ENCODE data around the gene CACHD1.

Gene CACHD1

DNA sequence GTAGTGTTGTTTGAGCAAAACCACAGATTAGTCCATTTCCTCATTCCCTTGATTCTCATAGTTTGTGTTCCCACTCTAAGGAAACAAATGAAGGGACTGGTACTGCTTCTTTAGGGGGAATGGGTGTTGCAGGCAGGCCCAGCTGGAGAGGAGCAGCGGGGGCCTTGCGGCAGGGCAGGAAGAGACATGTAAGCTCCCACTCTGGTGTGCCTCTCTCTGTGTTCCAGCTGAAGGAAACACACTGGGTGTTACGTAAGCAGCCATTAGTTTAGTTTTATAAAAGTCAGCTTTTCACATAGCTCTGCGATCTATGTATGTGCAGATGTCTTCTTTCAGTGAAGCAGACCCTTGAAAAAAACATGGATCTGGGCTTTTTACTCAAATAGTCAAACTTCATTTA, 99.5 kb downstream of the CACHD1 start:
- Histone ChIP-seq H3K27me3 (ENCODE audit: control insufficient read depth in 1 of 2, insufficient read depth in 2 of 2, low read length in 2 of 2) (no peaks in the 10 kb centered on the region), H3K9me3 (ENCODE audit: control insufficient read depth in 2 of 2, low read length in 2 of 2) (no peaks in the 10 kb centered on the region), H3K4me3 (ENCODE audit: low read length in 2 of 2) (no peak overlapping the region), H3K36me3 (ENCODE audit: control insufficient read depth in 2 of 2, insufficient read depth in 2 of 2, low read length in 2 of 2) (no peaks in the 10 kb centered on the region), H3K27ac (ENCODE audit: low read length) (no peak overlapping the region), H3K9ac (ENCODE audit: low read length in 2 of 2) (no peak overlapping the region), H3K4me1 (ENCODE audit: control insufficient read depth, insufficient read depth, low read length) (peaks cover 15% of the 10 kb centered on the region)

DNA sequence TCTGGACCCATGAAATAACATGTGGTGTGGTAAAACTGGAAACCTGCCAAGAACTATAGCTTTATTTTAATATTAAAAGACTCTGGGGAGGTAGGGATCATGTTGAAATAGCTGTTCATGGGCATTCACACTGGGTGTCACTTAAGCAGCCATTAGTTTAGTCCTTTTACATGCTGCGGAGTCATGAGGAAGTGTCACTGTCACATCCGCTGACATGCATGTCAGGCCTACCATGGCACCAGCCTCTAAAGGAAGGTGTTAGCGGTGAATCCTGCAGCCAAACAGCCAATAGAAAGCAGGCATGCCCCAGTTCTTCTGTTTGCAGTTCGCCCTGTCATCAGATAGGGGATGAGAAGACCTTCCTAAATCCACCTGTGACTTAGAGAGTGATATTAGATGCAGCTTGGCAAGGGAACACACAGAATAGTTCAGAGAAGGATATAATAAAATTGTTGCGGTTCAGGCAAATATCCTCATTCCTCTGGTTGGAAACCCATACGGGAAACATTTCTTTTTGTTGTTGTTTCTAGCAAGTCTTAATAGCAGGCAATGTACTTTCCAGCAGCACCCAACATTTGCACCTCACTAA, 100.4 kb downstream of the CACHD1 start:
- Histone ChIP-seq H3K9ac (ENCODE audit: low read length in 2 of 2) (no peak overlapping the region), H3K27me3 (ENCODE audit: control insufficient read depth in 1 of 2, insufficient read depth in 2 of 2, low read length in 2 of 2) (no peaks in the 10 kb centered on the region), H3K9me3 (ENCODE audit: control insufficient read depth in 2 of 2, low read length in 2 of 2) (no peaks in the 10 kb centered on the region), H3K36me3 (ENCODE audit: control insufficient read depth in 2 of 2, insufficient read depth in 2 of 2, low read length in 2 of 2) (no peaks in the 10 kb centered on the region), H3K4me3 (ENCODE audit: low read length in 2 of 2) (no peak overlapping the region), H3K4me1 (ENCODE audit: control insufficient read depth, insufficient read depth, low read length) (peaks cover 11% of the 10 kb centered on the region), H3K27ac (ENCODE audit: low read length) (no peak overlapping the region)

DNA sequence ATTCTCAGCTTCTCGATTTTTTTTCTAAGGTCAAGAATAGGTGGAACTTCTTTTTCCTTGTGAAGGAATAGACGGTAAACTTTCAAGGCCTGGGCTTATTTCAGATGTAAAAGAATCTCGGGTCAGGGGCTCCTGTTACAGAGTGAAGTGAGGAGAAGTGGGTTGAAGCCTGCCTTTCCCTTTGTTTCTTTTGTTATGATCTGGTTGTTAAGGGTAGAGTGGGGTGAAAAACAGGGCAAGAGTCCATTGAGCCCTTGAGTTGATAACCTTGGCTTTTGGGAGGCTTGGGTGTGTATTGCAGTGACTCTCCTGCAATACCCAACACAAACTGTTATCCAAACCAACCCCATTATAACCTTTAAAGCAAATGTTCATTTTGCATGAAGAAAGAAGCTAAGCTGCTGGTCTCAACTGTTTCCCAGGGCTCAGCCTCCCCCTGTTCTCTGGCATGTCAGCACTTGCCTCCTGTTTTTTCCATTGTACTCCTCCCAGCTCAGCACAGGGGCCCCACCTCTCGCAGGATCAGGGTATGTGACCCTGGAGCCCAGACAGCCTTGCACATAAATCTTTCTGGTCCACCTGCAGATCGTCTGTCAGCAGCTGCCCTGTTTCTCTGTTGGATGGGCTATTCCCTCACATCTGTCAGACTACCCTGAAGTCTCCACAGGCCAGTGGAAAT, 102.4 kb downstream of the CACHD1 start:
- Histone ChIP-seq H3K4me1 (ENCODE audit: control insufficient read depth, insufficient read depth, low read length) (peaks cover 8% of the 10 kb centered on the region), H3K27me3 (ENCODE audit: control insufficient read depth in 1 of 2, insufficient read depth in 2 of 2, low read length in 2 of 2) (no peaks in the 10 kb centered on the region), H3K27ac (ENCODE audit: low read length) (no peak overlapping the region), H3K9me3 (ENCODE audit: control insufficient read depth in 2 of 2, low read length in 2 of 2) (no peaks in the 10 kb centered on the region), H3K4me3 (ENCODE audit: low read length in 2 of 2) (no peak overlapping the region), H3K9ac (ENCODE audit: low read length in 2 of 2) (no peak overlapping the region), H3K36me3 (ENCODE audit: control insufficient read depth in 2 of 2, insufficient read depth in 2 of 2, low read length in 2 of 2) (no peaks in the 10 kb centered on the region)

DNA sequence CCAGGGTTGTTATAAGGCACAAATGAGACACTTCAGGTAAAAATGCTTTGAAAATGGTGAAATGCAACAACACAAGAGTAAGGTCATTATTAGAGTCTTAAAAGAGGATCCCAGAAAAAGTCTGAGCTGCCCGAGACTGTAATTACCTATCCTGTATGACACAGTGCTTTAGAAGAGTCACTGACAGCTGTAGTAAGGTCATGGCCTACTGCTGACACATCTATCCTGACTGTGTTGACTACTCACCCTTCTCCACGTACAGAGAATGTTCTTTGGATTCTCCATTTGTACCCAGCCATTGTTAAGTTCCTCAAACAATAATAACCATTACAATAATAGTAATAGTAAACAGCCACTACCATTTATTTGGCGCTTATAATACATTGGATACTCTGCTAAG, 104.4 kb downstream of the CACHD1 start:
- Histone ChIP-seq H3K27me3 (ENCODE audit: control insufficient read depth in 1 of 2, insufficient read depth in 2 of 2, low read length in 2 of 2) (no peaks in the 10 kb centered on the region), H3K4me1 (ENCODE audit: control insufficient read depth, insufficient read depth, low read length) (peaks cover 8% of the 10 kb centered on the region), H3K27ac (ENCODE audit: low read length) (no peak overlapping the region), H3K4me3 (ENCODE audit: low read length in 2 of 2) (no peak overlapping the region), H3K9ac (ENCODE audit: low read length in 2 of 2) (no peak overlapping the region), H3K9me3 (ENCODE audit: control insufficient read depth in 2 of 2, low read length in 2 of 2) (no peaks in the 10 kb centered on the region), H3K36me3 (ENCODE audit: control insufficient read depth in 2 of 2, insufficient read depth in 2 of 2, low read length in 2 of 2) (no peaks in the 10 kb centered on the region)

DNA sequence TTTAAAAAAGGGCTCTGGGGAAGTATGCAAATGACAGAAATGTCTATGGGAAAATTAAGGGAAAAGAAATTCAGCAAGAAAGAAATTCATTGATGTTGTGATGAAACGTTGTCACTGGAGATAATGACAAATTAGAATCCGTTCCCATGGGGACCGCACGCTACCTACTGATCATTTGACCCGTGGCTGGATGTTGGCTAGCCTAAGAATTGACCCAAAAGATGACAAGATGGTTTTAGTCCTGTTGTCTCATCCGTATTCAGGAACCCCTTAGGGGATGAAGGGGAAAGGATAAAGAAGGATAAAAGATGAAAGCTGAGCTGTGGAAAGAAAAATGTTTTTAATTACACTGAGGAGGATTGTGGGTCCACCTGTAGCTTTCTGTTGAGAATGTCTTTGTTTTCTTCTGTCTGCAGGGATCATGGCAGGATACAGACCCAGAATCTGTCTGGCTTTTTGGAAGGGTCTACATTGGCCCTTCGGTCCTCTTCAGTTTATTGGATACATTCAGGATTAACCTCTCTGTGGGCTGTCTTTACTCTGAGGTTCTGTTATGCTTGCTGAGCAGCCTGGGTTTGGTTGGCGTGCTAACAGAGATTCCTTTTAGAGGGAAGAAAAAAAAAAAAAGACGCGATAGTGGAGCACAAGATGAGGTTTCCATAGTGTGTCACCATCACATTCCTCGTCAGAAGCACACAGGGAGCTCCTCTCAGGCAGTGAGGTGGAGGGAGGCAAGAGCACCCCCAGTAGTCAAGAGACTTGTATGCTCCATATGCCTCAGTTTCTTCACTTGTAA, 106.2 kb downstream of the CACHD1 start:
- no peak overlapping the region for H3K9ac ChIP-seq (ENCODE audit: low read length in 2 of 2)
- no peaks in the 10 kb centered on the region for H3K36me3 ChIP-seq (ENCODE audit: control insufficient read depth in 2 of 2, insufficient read depth in 2 of 2, low read length in 2 of 2)
- H3K9me3 ChIP-seq (ENCODE audit: control insufficient read depth in 2 of 2, low read length in 2 of 2) = no peaks in the 10 kb centered on the region
- H3K27me3 ChIP-seq (ENCODE audit: control insufficient read depth in 1 of 2, insufficient read depth in 2 of 2, low read length in 2 of 2) = no peaks in the 10 kb centered on the region
- H3K27ac ChIP-seq (ENCODE audit: low read length) = no peak overlapping the region
- no peak overlapping the region for H3K4me3 ChIP-seq (ENCODE audit: low read length in 2 of 2)
- H3K4me1 ChIP-seq (ENCODE audit: control insufficient read depth, insufficient read depth, low read length) = peaks cover 5% of the 10 kb centered on the region

DNA sequence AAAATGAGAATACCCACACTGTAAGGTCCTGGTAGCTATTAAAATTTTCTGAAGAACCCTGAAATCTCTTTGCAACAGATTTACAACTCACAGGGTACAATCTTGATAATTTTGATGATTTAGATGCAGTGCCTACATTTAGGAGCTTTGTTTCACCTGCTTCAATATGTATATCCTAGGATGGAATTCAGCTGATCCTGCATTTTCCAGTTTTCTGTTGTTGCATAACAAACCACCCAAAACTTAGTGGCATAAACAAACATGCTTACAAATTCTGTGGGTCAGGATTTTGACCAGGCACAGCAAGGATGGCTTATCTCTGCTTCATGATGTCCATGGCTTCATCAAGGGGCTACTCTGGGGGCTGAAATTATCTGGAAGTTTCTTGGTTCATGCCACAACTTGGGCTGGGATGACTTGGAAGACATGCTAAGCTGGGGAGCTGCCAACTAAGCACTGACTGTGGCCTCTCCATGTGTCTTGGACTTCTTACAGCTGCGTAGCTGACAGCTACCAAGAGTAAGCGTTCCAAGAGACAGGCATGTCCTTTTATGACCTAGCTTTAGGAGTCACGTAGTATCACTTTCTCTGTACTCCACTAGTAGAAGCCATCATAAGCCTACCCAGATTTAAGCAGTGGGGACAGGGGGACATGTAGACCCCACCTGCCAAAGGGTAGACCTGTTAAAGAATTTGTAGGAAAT, 108.5 kb downstream of the CACHD1 start:
- no peaks in the 10 kb centered on the region for H3K36me3 ChIP-seq (ENCODE audit: control insufficient read depth in 2 of 2, insufficient read depth in 2 of 2, low read length in 2 of 2)
- H3K4me1 ChIP-seq (ENCODE audit: control insufficient read depth, insufficient read depth, low read length) = no peaks in the 10 kb centered on the region
- H3K27ac ChIP-seq (ENCODE audit: low read length) = no peak overlapping the region
- no peak overlapping the region for H3K4me3 ChIP-seq (ENCODE audit: low read length in 2 of 2)
- no peak overlapping the region for H3K9ac ChIP-seq (ENCODE audit: low read length in 2 of 2)
- no peaks in the 10 kb centered on the region for H3K9me3 ChIP-seq (ENCODE audit: control insufficient read depth in 2 of 2, low read length in 2 of 2)
- H3K27me3 ChIP-seq (ENCODE audit: control insufficient read depth in 1 of 2, insufficient read depth in 2 of 2, low read length in 2 of 2) = no peaks in the 10 kb centered on the region

DNA sequence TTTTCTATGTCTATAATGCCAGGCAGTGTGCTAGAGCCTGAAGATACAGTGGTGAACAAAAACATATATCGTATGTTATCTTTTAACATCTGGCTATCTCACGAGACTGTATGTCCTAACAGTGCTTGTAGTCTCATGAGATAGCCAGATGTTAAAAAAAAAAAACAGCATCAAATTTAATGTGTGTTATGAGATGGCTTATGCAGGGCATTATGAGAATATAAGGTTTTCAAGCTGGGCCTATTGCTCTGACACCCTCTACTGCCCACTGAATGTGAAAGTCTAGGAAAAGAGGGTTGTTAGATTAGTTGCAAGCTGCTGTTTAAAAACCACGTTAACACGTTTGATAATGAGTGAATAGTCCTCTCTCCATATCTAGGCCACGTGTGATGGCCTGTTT, 109.8 kb downstream of the CACHD1 start:
- Histone ChIP-seq H3K4me3 (ENCODE audit: low read length in 2 of 2) (no peak overlapping the region), H3K9ac (ENCODE audit: low read length in 2 of 2) (no peak overlapping the region), H3K4me1 (ENCODE audit: control insufficient read depth, insufficient read depth, low read length) (no peaks in the 10 kb centered on the region), H3K36me3 (ENCODE audit: control insufficient read depth in 2 of 2, insufficient read depth in 2 of 2, low read length in 2 of 2) (no peaks in the 10 kb centered on the region), H3K27me3 (ENCODE audit: control insufficient read depth in 1 of 2, insufficient read depth in 2 of 2, low read length in 2 of 2) (no peaks in the 10 kb centered on the region), H3K27ac (ENCODE audit: low read length) (no peak overlapping the region), H3K9me3 (ENCODE audit: control insufficient read depth in 2 of 2, low read length in 2 of 2) (no peaks in the 10 kb centered on the region)

DNA sequence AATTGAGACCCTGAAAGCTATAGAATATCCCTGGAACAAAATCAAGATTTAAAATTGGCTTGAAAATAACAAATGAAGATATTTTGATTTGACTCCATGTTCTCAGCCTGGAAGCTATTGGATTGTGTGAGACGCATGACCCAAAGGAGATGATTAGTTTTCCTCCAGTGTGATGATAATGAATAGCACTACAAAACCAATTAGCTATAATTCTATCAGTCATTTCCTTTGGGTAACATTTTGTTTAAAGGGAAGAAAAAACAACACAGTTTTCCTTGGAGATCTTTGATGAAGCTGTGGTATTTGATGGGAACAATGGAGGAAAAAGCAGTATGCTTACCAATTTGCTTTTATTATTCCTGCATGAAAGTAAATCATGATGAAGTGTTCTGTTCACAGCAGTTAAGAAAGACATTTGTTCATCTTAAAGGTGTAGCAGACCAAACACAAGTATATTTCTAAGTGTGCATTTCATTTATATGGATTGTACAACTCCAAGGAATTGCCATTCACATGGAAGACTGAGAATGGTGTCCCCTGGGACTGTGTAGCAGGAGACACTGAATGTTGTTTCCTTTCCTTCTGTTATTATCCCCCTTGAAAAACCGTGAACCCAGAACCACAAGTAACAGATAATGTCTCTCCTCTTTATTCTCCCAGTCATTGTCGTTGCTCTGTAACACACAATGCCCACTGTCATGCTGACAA, 111.4 kb downstream of the CACHD1 start:
- Histone ChIP-seq H3K27me3 (ENCODE audit: control insufficient read depth in 1 of 2, insufficient read depth in 2 of 2, low read length in 2 of 2) (no peaks in the 10 kb centered on the region), H3K9ac (ENCODE audit: low read length in 2 of 2) (no peak overlapping the region), H3K4me3 (ENCODE audit: low read length in 2 of 2) (no peak overlapping the region), H3K27ac (ENCODE audit: low read length) (no peak overlapping the region), H3K4me1 (ENCODE audit: control insufficient read depth, insufficient read depth, low read length) (no peaks in the 10 kb centered on the region), H3K9me3 (ENCODE audit: control insufficient read depth in 2 of 2, low read length in 2 of 2) (no peaks in the 10 kb centered on the region), H3K36me3 (ENCODE audit: control insufficient read depth in 2 of 2, insufficient read depth in 2 of 2, low read length in 2 of 2) (no peaks in the 10 kb centered on the region)

DNA sequence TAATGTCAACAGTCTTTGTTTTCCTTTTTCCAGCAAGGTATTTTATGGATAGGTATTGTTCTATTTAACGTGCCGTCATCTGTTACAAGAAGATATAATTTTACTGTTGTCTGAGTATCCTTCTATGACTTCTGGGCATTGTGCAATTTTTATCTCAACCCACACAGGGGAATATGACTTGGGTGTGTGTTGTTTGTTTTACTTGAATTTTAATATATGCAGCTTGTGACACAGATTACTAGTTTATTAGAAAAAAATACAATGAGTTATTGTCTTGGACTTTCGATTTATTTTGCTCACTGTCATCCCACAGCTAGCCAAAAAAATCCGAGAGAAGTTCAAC, 111.9 kb downstream of the CACHD1 start:
- no peak overlapping the region for H3K4me3 ChIP-seq (ENCODE audit: low read length in 2 of 2)

DNA sequence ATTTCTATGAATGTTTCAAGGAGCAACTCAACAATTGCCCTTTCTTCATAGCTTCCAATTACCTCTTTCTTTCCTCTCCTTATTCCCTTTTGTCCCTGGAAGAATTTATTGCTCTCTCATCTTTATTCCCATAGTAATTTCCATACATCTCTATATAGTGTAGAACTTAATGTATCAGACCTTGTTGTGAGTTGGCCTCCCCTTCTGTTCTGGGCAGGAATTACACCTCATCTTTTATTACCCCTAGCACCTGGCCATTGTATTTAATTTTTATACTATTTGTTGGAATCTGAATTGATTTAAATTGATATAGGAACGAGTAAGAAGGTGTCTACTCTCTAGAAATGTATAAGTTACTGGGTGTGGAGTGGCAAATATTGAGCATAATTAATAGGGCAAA, 114.5 kb downstream of the CACHD1 start:
- H3K4me1 ChIP-seq (ENCODE audit: control insufficient read depth, insufficient read depth, low read length) = no peaks in the 10 kb centered on the region
- no peaks in the 10 kb centered on the region for H3K27me3 ChIP-seq (ENCODE audit: control insufficient read depth in 1 of 2, insufficient read depth in 2 of 2, low read length in 2 of 2)
- no peaks in the 10 kb centered on the region for H3K36me3 ChIP-seq (ENCODE audit: control insufficient read depth in 2 of 2, insufficient read depth in 2 of 2, low read length in 2 of 2)
- no peak overlapping the region for H3K9ac ChIP-seq (ENCODE audit: low read length in 2 of 2)
- H3K27ac ChIP-seq (ENCODE audit: low read length) = no peak overlapping the region
- no peak overlapping the region for H3K4me3 ChIP-seq (ENCODE audit: low read length in 2 of 2)
- H3K9me3 ChIP-seq (ENCODE audit: control insufficient read depth in 2 of 2, low read length in 2 of 2) = no peaks in the 10 kb centered on the region

More for the DNA sequence above, 111.9 kb downstream of the CACHD1 start:
- Histone ChIP-seq H3K9me3 (ENCODE audit: control insufficient read depth in 2 of 2, low read length in 2 of 2) (no peaks in the 10 kb centered on the region), H3K36me3 (ENCODE audit: control insufficient read depth in 2 of 2, insufficient read depth in 2 of 2, low read length in 2 of 2) (no peaks in the 10 kb centered on the region), H3K27ac (ENCODE audit: low read length) (no peak overlapping the region), H3K4me1 (ENCODE audit: control insufficient read depth, insufficient read depth, low read length) (no peaks in the 10 kb centered on the region), H3K27me3 (ENCODE audit: control insufficient read depth in 1 of 2, insufficient read depth in 2 of 2, low read length in 2 of 2) (no peaks in the 10 kb centered on the region), H3K9ac (ENCODE audit: low read length in 2 of 2) (no peak overlapping the region)

All from stomach smooth muscle (tissue), 2 donors.